HepG2 (cell line): Measurements from ENCODE around the gene IGLON5. TPM values are rescaled to one million over a fixed set of nuclear protein-coding genes. Genes with fewer than 3 reads are reported as not detected.

Source experiments
- ATAC-seq: fragments of 200-7000 bp; cut with Tn5 transposase; 3 replicates; pipeline ENCODE4 v1.9.1; 2020; ENCODE audit warnings: mild to moderate bottlenecking, moderate library complexity
- BruUV-seq: library from RNA; stranded (reverse); fragments of 400-500 nt; replicated peaks from 2 replicates; lab custom pipeline; 2021; lab: Mats Ljungman, UMichigan
- CTCF ChIA-PET: fragments of 300-600 bp; formaldehyde crosslinking; extraction: SDS; loops from one replicate; lab custom pipeline; 2021; ENCODE audit warnings: low total read pairs, inconsistent platforms, low intra/inter-chr PET ratio; lab: Yijun Ruan, JAX
- POLR2A ChIA-PET: fragments of 350-600 bp; sonication (Branson Sonifier 250); formaldehyde crosslinking; loops from one replicate; lab custom pipeline; 2020; ENCODE audit warnings: antibody characterized with exemption, inconsistent platforms; lab: Yijun Ruan, JAX
- DNase-seq: peaks from one replicate; pipeline ENCODE4 v3.0.0-alpha.2; 2015; ENCODE audit warnings: low spot score
- FAIRE-seq: peaks from 3 replicates; lab custom pipeline; 2011; peaks lifted over from hg19 to GRCh38; lab: Jason Lieb, UNC
- H2AFZ ChIP-seq: one replicate; pipeline ENCODE4 v1.6.1; 2011; ENCODE audit warnings: low read length, inconsistent platforms
- H3K27ac ChIP-seq: fragments of 300-600 bp; 3 replicates; pipeline ENCODE4 v1.8.0; 2011; ENCODE audit warnings: mixed run types, mild to moderate bottlenecking, mixed read lengths, low read length, inconsistent platforms; ENCODE audit not compliant: insufficient read depth; ENCODE audit errors: extremely low read length
- H3K27me3 ChIP-seq, 2 experiments: fragments of 200-600 bp in 1 of 2; 2 replicates in 1 of 2; 3 replicates in 1 of 2; pipeline versions ENCODE4 v1.6.0 to v1.8.0; 2011; ENCODE audit warnings: low read length in 2 of 2, mild to moderate bottlenecking in 2 of 2, moderate library complexity in 2 of 2, inconsistent platforms in 1 of 2; ENCODE audit not compliant: insufficient read depth in 2 of 2, control insufficient read depth in 1 of 2
- H3K36me3 ChIP-seq, 2 experiments: fragments of 200-600 bp in 1 of 2; replicated peaks in 1 of 2; 2 replicates in 1 of 2; 3 replicates in 1 of 2; pipeline versions ENCODE4 v1.5.1 to v1.8.0; 2011; ENCODE audit warnings: low read length in 2 of 2, inconsistent platforms in 1 of 2; ENCODE audit not compliant: insufficient read depth in 2 of 2, control insufficient read depth in 1 of 2
- H3K4me1 ChIP-seq: 2 replicates; pipeline ENCODE4 v1.5.1; 2012; ENCODE audit warnings: low read length, inconsistent platforms; ENCODE audit not compliant: insufficient read depth
- H3K4me2 ChIP-seq: 2 replicates; pipeline ENCODE4 v1.6.0; 2011; ENCODE audit warnings: low read depth, low read length, inconsistent platforms
- H3K4me3 ChIP-seq, 3 experiments: fragments of 200-600 bp in 1 of 3; sonication (generic), shearing (Covaris generic) in 1 of 3; replicated peaks in 1 of 3; 2 replicates each; pipeline ENCODE4 v1.5.1; 2011 to 2016; ENCODE audit warnings: low read length in 3 of 3, inconsistent platforms in 2 of 3, low read depth in 2 of 3, mild to moderate bottlenecking in 2 of 3, control low read depth in 1 of 3, mixed read lengths in 1 of 3; ENCODE audit not compliant: insufficient read depth in 1 of 3
- H3K79me2 ChIP-seq: one replicate; pipeline ENCODE4 v1.6.1; 2011; ENCODE audit warnings: low read length, inconsistent platforms; ENCODE audit not compliant: insufficient read depth
- H3K9ac ChIP-seq: 2 replicates; pipeline ENCODE4 v1.6.0; 2011; ENCODE audit warnings: mild to moderate bottlenecking, low read depth, low read length, inconsistent platforms; ENCODE audit not compliant: insufficient read depth
- H3K9me3 ChIP-seq: 2 replicates; pipeline ENCODE4 v1.5.1; 2012; ENCODE audit warnings: mild to moderate bottlenecking, low read length
- H4K20me1 ChIP-seq: 2 replicates; pipeline ENCODE4 v1.6.0; 2011; ENCODE audit warnings: inconsistent platforms, mild to moderate bottlenecking, low read length, moderate library complexity; ENCODE audit not compliant: insufficient read depth
- GABPA ChIP-seq, 2 experiments: IDR thresholded peaks; 2 replicates each; pipeline ENCODE4 v1.6.1; 2011 to 2016; ENCODE audit warnings: low read depth in 2 of 2, low read length in 1 of 2, missing biosample characterization in 1 of 2, missing genetic modification characterization in 1 of 2
- HMGA1 ChIP-seq: sonication (generic); formaldehyde crosslinking; conservative IDR thresholded peaks from 2 replicates; pipeline ENCODE4 v1.4.0; 2020; ENCODE audit warnings: missing genetic modification reagents
- MAF1 ChIP-seq: sonication (generic); formaldehyde crosslinking; IDR thresholded peaks from 2 replicates; pipeline ENCODE4 v1.5.0; 2020; ENCODE audit warnings: missing genetic modification reagents, borderline replicate concordance
- MAZ ChIP-seq, 2 experiments: sonication (generic) in 1 of 2; formaldehyde crosslinking in 1 of 2; IDR thresholded peaks; 2 replicates each; pipeline versions ENCODE4 v1.5.0 to v1.6.1; 2012 to 2020; ENCODE audit warnings: low read depth in 2 of 2, mild to moderate bottlenecking in 2 of 2, borderline replicate concordance in 1 of 2, improper control_type of control experiment in 1 of 2, low read length in 1 of 2, missing genetic modification reagents in 1 of 2, moderate library complexity in 1 of 2
- MBD4 ChIP-seq: IDR thresholded peaks from 2 replicates; pipeline ENCODE4 v1.6.1; 2012; ENCODE audit warnings: low read length, inconsistent platforms, borderline replicate concordance
- SMAD9 ChIP-seq: sonication (generic); formaldehyde crosslinking; IDR thresholded peaks from 2 replicates; pipeline ENCODE4 v1.5.1; 2020; ENCODE audit warnings: mild to moderate bottlenecking, missing genetic modification reagents
- ZBTB44 ChIP-seq: sonication (generic); formaldehyde crosslinking; IDR thresholded peaks from 2 replicates; pipeline ENCODE4 v1.4.0; 2020; ENCODE audit warnings: missing genetic modification reagents
- ZNF766 ChIP-seq: sonication (generic); formaldehyde crosslinking; IDR thresholded peaks from 2 replicates; pipeline ENCODE4 v1.5.0; 2020; ENCODE audit warnings: missing genetic modification reagents, borderline replicate concordance
- ZNF772 ChIP-seq: sonication (generic); formaldehyde crosslinking; IDR thresholded peaks from 2 replicates; pipeline ENCODE4 v1.5.0; 2020; ENCODE audit warnings: mild to moderate bottlenecking, missing genetic modification reagents
- WGBS: methylation state at CpG from one replicate; pipeline ENCODE4 v1.1.6; 2017; ENCODE audit warnings: low lambda C conversion rate; 5-methylcytosine and 5-hydroxymethylcytosine counted together
- in situ Hi-C: cut with HindIII; loops from 2 replicates; pipeline ENCODE4 v1.10.0; 2017; ENCODE audit warnings: low pct_unique_long_range_greater_than_20kb; ENCODE audit not compliant: extremely low pct_ligation_motif_present
- intact Hi-C: fragments of 100-400 bp; cut with micrococcal nuclease; formaldehyde crosslinking; loops from one replicate; pipeline ENCODE4 v1.10.0; 2022; ENCODE audit not compliant: unreplicated experiment
- polyA plus RNA-seq, 8 experiments: library from polyadenylated mRNA; depleted of rRNA in 3 of 8; stranded (reverse) in 7 of 8; unstranded in 1 of 8; fragments of >200 nt; fragmentation: Illumina TruSeq in 4 of 8; extraction: Trizol in 4 of 8; gene quantifications; 2 replicates each; pipeline versions ENCODE4 v1.2.1 to v1.2.3, GENCODE V29; 2011 to 2016; ENCODE audit warnings: low read depth in 4 of 8, missing spikeins in 1 of 8, mixed read lengths in 1 of 8; ENCODE audit not compliant: insufficient read depth in 1 of 8
- total RNA-seq, 5 experiments: library from RNA; depleted of rRNA; stranded (reverse); fragments of >200 nt; fragmentation: Illumina TruSeq; extraction: Trizol; gene quantifications; 2 replicates each; pipeline ENCODE4 v1.2.3, GENCODE V29; 2016; ENCODE audit warnings: low read depth in 1 of 5

The IGLON5 gene
- total and polyA plus RNA-seq, 2 of the 13 experiments (the other 11 are each of a cell fraction or from before 2014, with no cell fraction given), result 0.04 to 5.7 TPM

GRCh38 chr19:51352783-51353360 lies 41.4 kb downstream of the IGLON5 start (continued):
- TF ChIP-seq GABPA (IDR thresholded peaks at IDR 0.05; ENCODE audit: low read depth, low read length) (no peak), GABPA (CRISPR knock-in tag; IDR thresholded peaks at IDR 0.05; ENCODE audit: low read depth) (no peak), ZBTB44 (CRISPR knock-in tag) (no peak), SMAD9 (CRISPR knock-in tag) (0 out of 2 replicates have a peak, but pooled peaks have one; percentile 80), ZNF766 (CRISPR knock-in tag) (no peak), HMGA1 (CRISPR knock-in tag) (no peak)

GRCh38 chr19:51354103-51354741 lies 42.8 kb downstream of the IGLON5 start:
- Histone ChIP-seq H3K4me2 (peak overlapping the region; percentile 97), H3K9me3 (no peaks in the 10 kb centered on the region), H3K27me3 (no peaks in the 10 kb centered on the region; a peak in 1 of 5 replicates), H3K4me1 (peaks cover 86% of the 10 kb centered on the region), H3K36me3 (peaks cover 14 to 24% of the 10 kb centered on the region in 2 experiments), H2AFZ (no peak overlapping the region), H4K20me1 (peaks cover 9% of the 10 kb centered on the region), H3K27ac (peak overlapping the region; percentile 100), H3K9ac (peak overlapping the region; percentile 99), H3K79me2 (peaks cover 53% of the 10 kb centered on the region), H3K4me3 (peak overlapping the region; percentile 62 to 82 (median 72))
- intact Hi-C loops, result loop anchor here (1.0 kb wide), 2 partner anchors 8 to 13 kb away; no protein-coding TSS in a partner anchor
- FAIRE-seq (peak; percentile 49), DNase-seq (peak; percentile 90), ATAC-seq (peak; percentile 70)
- in situ Hi-C loops, result no loop called here
- CTCF ChIA-PET, result interaction anchor here (0.9 kb wide), 1 partner anchor 54 kb away, joined by 4 read pairs; no protein-coding TSS in a partner anchor
- TSS peak; percentile 59 for BruUV-seq
- POLR2A ChIA-PET, result interaction anchor here (1.1 to 4.7 kb wide), 9 partner anchors 10 to 53 kb away, joined by 4 to 309 read pairs (median 8); partner anchors contain the start of genes ETFB, LIM2, NKG7 and VSIG10L
- 0% methylated on average over 12 of the region's 12 CpGs for WGBS
- TF ChIP-seq MAZ (IDR thresholded peaks at IDR 0.05; ENCODE audit: borderline replicate concordance, low read depth, low read length) (peak; percentile 80; the same call in 1 of the 2 replicates), MAZ (CRISPR knock-in tag; IDR thresholded peaks at IDR 0.05; ENCODE audit: low read depth) (no peak), MBD4 (no peak), MAF1 (no peak), ZNF772 (0 out of 2 replicates have a peak, but pooled peaks have one; percentile 13)
